Stomach (tissue), 4 donors: ENCODE measurements around the gene BRIX1.

Experiments
- POLR2A ChIP-seq, 4 donors: fragments of 450-650 bp; IDR thresholded peaks; one replicate each; pipeline ENCODE4 v1.6.1; 2016; ENCODE audit warnings: antibody characterized with exemption in 4 of 4, control low read depth in 2 of 4, mild to moderate bottlenecking in 1 of 4, moderate library complexity in 1 of 4
- POLR2AphosphoS5 ChIP-seq, 3 donors: sonication (generic); formaldehyde crosslinking; IDR thresholded peaks; one replicate each; pipeline ENCODE4 v1.6.1; 2016; ENCODE audit warnings: antibody characterized with exemption in 3 of 3
- TF ChIP-seq, protein P1 (sequence below), 7 experiments: fragments of 450-650 bp in 4 of 7; fragments of 200-600 bp in 3 of 7; sonication (generic) in 3 of 7; IDR thresholded peaks; one replicate each; pipeline ENCODE4 v1.5.1; 2016 to 2019; ENCODE audit warnings: antibody characterized with exemption in 7 of 7, control low read depth in 2 of 7, mild to moderate bottlenecking in 1 of 7

DNA sequence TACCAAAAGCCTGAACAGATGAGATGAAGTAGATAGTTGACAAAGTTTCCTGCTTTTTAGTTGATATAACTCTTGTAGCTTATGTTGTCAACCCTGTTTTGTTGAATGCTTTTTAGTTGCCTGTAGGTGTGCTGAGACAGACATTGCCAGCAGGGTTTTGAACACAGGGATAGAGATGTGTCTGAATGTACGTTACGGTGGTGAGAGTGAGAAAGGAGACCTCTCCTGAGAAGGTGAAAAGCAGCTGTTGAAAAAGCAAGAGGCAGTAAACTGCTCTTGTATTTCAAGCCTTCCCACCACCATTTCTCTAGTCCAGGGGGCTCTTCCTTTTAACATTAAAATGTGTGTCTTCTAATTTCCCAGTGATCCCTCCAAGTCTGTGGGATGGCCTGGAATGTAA lies 28.5 kb downstream of the BRIX1 start:
- TF ChIP-seq, protein P1, sequence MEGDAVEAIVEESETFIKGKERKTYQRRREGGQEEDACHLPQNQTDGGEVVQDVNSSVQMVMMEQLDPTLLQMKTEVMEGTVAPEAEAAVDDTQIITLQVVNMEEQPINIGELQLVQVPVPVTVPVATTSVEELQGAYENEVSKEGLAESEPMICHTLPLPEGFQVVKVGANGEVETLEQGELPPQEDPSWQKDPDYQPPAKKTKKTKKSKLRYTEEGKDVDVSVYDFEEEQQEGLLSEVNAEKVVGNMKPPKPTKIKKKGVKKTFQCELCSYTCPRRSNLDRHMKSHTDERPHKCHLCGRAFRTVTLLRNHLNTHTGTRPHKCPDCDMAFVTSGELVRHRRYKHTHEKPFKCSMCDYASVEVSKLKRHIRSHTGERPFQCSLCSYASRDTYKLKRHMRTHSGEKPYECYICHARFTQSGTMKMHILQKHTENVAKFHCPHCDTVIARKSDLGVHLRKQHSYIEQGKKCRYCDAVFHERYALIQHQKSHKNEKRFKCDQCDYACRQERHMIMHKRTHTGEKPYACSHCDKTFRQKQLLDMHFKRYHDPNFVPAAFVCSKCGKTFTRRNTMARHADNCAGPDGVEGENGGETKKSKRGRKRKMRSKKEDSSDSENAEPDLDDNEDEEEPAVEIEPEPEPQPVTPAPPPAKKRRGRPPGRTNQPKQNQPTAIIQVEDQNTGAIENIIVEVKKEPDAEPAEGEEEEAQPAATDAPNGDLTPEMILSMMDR (IDR thresholded peaks at IDR 0.05): no peak
- TF ChIP-seq POLR2A (IDR thresholded peaks at IDR 0.05): no peak
- no peak for TF ChIP-seq POLR2AphosphoS5 (IDR thresholded peaks at IDR 0.05)
